GM19328 (cell line): ENCODE measurements around the gene TDRD1.
A peak's percentile ranks its signal among the peaks of the same experiment; 100 is the strongest.

Experiments used
- ATAC-seq: cut with Tn5 transposase; IDR thresholded peaks from one replicate; pipeline ENCODE4 v1.9.1; 2021; ENCODE audit warnings: mild to moderate bottlenecking, moderate library complexity; ENCODE audit not compliant: unreplicated experiment

Gene TDRD1

DNA sequence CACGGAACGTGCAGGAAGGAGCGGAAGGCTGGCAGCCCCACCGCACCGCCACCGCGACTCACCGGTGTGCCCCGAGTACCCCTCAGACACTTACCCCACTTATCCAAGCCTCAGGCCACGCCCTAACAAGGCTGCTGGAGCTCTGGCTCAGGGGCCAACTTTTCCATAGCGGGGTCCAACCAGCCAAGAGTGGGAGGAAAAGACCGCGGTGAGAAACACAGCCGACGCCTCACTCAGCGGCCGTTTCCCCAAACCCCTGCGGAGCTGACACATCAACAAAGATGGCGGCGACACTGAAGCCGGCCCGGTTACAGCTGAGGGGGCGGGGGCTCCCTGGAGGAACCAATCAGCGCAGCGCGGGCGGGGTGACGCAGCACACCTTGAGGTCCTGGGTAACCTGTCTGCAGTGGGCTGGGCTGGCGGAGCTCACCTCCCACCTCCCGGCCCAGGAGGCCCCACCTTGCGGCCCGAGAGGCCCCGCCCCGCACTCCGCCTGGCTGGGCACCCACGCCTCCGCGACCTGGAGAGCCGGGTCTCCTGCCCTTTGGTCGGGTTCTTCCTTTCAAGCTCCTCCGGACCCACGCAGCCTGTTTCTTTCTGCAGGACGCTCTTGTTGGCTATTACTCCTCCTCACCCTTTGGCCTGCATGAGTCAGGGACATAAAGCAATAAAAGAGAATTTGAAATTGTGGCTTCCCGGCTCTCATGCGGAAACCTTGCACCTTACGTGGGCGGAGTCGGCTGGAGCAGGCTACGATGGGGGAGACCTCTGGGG is 5.0 kb upstream of the TDRD1 start, which contains the start of gene CCDC186:
Gene CCDC186, minus strand, starts transcription at position 283 of the 774 bp plus-strand sequence. CDS start 10,935 bp downstream, outside the sequence.
- peak; percentile 100 for ATAC-seq

DNA sequence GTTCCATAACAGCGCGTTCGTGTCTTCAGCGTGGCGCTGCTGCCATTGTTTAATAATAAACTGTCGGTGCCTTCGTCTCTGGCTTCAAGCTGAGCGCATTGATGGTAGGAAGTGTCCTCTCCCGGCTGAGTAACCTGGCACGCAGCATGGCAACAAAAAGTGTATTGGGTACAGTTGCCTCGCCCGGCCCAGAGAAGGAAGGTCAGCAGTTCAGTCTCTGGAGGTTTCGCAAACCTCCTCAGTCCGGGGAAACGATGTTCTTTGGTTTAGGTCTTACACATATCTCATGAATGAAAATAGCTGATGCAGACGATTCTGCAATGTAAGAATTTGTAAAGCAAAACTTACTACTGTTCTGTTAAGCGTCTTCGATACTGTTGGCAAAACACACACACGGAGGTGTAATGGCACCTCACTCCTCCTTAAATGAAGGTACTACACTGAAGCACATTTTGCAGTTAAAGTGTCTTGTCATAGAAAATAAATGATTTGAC is 4.4 kb upstream of the TDRD1 start:
- peak; percentile 4 for ATAC-seq

- ATAC-seq, result no peak
These were observed 3.5 kb upstream of the TDRD1 start for GRCh38 chr10:114175667-114176066.

DNA sequence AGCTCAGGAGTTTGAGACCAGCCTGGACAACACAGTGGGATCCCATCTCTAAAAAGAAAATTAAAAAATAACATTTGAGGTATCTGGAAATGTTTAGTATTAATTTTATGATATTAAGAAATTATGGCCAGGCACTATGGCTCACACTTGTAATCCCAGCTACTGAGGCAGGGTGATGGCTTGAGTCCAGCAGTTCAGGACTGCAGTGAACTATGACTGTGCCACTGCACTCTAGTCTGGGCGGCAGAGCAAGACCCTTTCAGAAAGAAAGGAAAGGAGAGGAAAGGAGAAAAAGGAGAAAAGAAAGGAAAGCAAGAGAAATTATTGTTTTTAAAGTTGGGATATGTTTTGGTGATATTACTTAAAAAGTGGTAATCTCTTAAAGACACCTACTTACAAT is 2.6 kb upstream of the TDRD1 start:
- no peak for ATAC-seq

- no peak for ATAC-seq
These were observed 594 bp downstream of the TDRD1 start for GRCh38 chr10:114179747-114180146.

DNA sequence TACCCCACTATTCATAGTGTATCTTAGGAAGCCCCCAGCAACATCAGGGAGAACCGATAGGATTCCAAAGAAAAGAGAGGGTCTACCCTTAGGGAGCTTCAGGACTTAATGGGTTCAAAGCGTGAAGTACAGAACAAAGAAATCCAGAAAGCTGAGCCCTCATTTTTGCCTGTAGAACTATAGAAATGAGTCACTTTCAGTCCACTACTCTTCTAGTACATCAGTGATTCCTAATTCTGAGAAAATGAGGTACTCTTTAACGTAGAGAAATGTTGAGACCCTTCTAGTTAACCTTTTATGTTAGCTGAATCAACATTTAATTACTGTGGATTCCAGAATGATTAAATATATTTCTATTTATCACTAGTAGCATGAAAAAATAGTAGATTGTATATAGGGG is 1.8 kb downstream of the TDRD1 start:
- ATAC-seq, result no peak

- ATAC-seq, result no peak
These were observed 2.8 kb downstream of the TDRD1 start for GRCh38 chr10:114181971-114182370.

- ATAC-seq, result no peak
These were observed 4.4 kb downstream of the TDRD1 start for GRCh38 chr10:114183563-114183962.

GRCh38 chr10:114184276-114184675 is 5.1 kb downstream of the TDRD1 start:
- ATAC-seq, result no peak

- ATAC-seq, result no peak
These were observed 8.8 kb downstream of the TDRD1 start for GRCh38 chr10:114188001-114188400.

GRCh38 chr10:114188900-114189299 is 9.7 kb downstream of the TDRD1 start:
- no peak for ATAC-seq

DNA sequence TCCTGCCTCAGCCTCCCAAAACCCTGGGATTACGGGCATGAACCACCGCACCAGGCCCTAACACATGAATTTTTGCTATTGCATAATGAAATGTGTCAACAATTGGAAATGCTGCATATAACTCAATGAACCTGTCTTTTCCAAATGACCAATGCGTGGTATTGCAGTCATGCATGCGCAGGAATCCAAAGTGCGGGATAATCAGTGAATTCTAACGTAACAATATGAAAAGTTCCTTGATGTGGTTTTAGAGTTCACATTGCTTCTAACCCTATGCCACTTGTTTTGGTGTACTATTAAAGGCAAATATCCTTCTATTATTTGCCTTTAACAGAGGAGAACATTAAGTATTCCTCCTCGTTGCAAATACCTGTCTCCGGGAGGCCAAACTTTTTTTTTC is 10.5 kb downstream of the TDRD1 start:
- ATAC-seq, result no peak

DNA sequence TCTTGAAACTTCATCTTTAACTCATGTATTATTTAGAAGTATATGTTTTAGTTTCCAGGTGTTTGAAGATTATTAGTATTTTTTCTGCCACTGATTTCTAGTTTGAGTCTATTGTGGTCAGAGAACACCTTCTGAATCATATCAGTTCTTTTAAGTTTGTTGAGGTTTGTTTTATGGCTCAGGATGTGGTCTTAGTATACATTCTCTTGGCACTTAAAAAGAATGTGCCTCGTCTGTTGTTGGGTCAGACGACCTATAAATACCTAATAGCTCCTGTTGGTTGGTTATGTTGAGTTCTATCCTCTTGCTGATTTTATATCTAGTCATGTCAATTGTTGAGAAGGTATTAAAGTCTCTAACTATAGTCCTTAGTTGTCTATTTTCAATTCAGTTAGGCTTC is 15.9 kb downstream of the TDRD1 start:
- ATAC-seq, result peak; percentile 90

DNA sequence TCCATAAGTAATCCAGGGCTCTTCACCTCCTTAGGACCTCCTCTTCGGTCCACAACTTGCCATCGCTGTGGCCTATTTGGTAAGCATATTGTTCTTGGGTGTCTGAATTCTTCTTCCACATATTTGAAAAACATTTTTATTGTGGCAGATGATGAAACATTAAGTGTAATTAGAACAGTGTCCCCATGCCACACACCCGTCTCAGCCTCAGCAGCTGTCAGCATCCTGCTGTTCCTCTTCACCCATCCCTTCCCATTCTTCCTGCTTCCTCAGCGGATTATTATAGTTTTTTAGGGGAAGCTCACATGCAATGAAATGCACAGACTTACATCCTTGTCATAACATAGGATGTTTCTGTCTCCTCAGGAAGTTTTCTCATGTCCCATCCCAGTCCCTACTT is 20.1 kb downstream of the TDRD1 start:
- ATAC-seq, result no peak

GRCh38 chr10:114202812-114203211 is 23.7 kb downstream of the TDRD1 start:
- ATAC-seq, result no peak

- ATAC-seq, result no peak
These were observed 27.7 kb downstream of the TDRD1 start for GRCh38 chr10:114206902-114207301.

- no peak for ATAC-seq
These were observed 28.2 kb downstream of the TDRD1 start for GRCh38 chr10:114207349-114207748.

GRCh38 chr10:114208351-114208750 is 29.2 kb downstream of the TDRD1 start:
- ATAC-seq, result no peak

GRCh38 chr10:114212153-114212552 is 33.0 kb downstream of the TDRD1 start:
- ATAC-seq, result no peak

DNA sequence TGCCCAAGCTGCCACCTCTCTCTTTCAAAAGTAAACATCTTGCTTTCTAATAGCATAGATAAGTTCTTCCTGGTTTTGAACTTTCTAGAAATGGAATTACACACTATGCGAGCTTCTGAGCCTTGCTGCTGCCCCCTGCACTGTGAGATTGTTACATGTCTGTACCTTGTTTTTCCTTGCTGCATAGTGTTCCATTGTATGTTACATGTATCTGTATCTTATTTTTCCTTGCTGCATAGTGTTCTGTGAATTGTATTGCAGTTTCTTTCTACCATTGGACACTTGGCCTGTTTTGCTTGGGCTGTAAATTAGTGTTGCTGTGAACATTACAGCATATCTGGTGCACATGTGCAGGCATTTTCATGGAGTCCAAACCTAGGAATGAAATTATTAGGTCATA is 35.9 kb downstream of the TDRD1 start:
- ATAC-seq, result no peak

- no peak for ATAC-seq
These were observed 41.1 kb downstream of the TDRD1 start for GRCh38 chr10:114220281-114220680.

DNA sequence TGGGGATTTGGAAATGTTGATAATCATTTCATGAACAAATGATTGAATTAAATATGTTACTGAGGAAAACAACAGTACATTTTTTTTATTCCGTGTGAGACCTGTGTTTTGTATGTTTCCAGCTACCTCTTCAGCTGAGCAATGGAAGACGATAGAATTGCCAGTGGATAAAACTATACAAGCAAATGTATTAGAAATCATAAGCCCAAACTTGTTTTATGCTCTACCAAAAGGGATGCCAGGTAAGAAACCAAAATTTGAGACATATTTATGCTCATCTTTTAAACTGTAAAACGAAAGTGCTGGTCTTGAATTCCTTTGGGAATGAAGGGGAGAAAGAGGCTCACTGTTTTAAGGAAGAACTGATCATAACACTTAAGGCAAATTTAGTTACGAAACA is 42.1 kb downstream of the TDRD1 start:
- no peak for ATAC-seq

DNA sequence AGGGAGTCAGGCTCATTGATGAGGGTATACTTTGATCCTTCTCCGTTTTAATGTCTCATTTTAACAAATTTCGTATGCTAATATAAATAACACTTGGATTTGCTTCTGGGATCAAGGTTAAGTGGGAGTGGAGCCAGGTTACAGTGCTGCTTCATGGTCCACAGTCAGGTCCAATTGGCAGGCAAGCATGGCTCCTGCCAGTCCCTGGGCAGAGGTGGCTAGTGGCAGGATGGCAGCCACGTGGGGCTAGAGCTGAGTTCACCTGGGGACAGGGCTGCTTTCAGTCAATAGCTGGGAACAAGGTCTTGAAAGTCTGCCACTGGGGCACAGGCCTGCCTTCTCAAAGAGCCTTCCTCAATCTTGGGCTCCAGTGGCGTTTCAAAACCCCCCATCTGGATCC is 43.9 kb downstream of the TDRD1 start:
- ATAC-seq, result no peak
